ENCODE results near the gene WSCD1.

Gene WSCD1

DNA sequence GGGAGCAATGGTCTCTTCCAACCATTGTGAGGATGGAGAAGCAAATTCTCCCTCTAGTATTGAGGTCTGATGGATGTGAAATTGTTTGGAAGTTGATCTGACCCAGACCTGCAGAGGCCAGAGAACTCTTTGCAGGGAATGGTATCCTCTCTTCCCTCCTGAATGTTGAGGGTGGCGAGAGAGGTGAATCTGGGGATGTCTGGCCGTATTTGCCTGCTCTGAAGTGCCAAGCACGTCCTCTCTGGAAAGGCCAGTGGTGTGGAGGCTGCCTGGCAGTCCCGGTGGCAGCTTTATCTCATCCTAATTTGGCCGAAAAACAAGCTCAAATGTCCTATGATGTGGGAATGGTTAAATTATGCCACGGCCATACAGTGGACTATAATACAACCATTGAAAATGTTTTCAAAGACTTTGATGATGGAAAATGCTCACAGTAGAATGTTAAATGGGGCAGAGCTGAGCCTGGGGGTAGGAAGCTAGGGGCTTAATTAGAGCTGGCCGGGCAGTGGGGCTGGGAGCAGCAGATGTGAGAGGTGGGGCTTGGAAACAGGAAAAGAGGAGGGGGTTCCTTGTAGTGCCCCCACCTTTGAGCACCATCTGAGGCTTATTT is 30.8 kb downstream of the WSCD1 start:
- in situ Hi-C loops (cut with MboI; ENCODE audit: low pct_unique_long_range_greater_than_20kb, low sequenced_read_pairs), result no loop called here

GRCh38 chr17:6101706-6102105 is 31.5 kb downstream of the WSCD1 start:
- in situ Hi-C loops (cut with MboI; ENCODE audit: low pct_unique_long_range_greater_than_20kb, low sequenced_read_pairs), result no loop called here
- DNase-seq, result no peak

More for the DNA sequence above, 30.8 kb downstream of the WSCD1 start:
- DNase-seq, result no peak

DNA sequence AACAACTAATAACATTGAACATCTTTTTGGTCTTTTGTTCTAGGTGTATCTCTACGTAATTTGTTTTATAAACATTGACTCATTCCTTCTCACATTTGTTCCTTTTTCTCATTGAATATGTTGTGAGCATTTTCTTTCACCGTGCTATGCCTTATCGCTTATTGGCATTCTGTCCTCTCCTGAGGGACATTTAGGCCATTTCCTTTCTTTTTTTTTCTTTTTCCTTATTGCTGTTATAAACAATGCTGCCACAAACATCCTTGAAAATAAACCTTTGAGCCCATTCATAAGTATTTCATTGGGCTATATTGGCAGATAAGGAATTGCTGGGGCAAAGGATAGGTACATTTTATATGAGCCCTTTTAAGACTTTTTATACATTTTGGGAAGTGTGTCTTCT is 32.4 kb downstream of the WSCD1 start:
- in situ Hi-C loops (cut with MboI; ENCODE audit: low pct_unique_long_range_greater_than_20kb, low sequenced_read_pairs), result no loop called here
- DNase-seq, result no peak

- no peak for DNase-seq
- in situ Hi-C loops (cut with MboI; ENCODE audit: low pct_unique_long_range_greater_than_20kb, low sequenced_read_pairs), result no loop called here
Observed at GRCh38 chr17:6104956-6105648, 34.9 kb downstream of the WSCD1 start.

DNA sequence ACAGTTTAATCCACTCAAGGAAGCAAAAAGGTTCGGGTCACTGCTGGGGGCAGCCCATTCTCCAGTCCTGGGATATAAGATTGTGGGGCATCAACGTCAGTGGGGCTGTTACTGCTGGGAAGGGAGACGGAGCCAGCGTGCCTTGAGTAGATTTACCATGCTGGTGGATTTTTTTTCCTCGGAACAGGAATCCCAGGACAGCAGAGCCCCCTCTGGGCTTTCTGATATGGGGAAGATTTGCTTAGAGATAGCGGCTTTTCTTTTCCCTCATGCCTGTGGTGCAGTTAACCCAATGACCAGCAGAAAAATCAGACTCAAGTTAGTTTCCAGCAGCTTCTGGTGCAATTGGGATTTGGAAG is 35.4 kb downstream of the WSCD1 start:
- no peak for DNase-seq
- in situ Hi-C loops (cut with MboI; ENCODE audit: low pct_unique_long_range_greater_than_20kb, low sequenced_read_pairs), result no loop called here

GRCh38 chr17:6106212-6106611 is 36.0 kb downstream of the WSCD1 start:
- in situ Hi-C loops (cut with MboI; ENCODE audit: low pct_unique_long_range_greater_than_20kb, low sequenced_read_pairs), result no loop called here
- no peak for DNase-seq

DNA sequence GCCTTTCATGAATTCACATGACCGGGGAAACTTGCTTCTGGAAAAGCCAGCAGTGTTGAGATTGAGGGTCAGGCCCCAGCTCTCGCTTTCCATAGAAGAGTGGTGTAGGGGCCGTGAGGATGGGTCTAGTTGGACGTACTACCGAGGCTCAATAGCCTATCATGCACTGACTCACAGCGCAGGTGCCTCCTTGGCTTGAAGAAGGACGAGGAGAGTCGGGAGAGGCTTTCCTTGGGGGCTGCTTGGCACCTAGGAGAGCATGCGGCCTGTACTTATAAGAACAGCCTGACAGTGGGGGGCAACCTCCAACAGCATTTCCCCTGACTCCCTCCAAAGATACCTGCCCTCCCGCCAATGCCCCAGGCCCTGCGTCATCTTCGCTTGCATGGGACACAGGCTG is 37.6 kb downstream of the WSCD1 start:
- in situ Hi-C loops (cut with MboI; ENCODE audit: low pct_unique_long_range_greater_than_20kb, low sequenced_read_pairs), result no loop called here
- DNase-seq, result no peak

- DNase-seq, result no peak
- in situ Hi-C loops (cut with MboI; ENCODE audit: low pct_unique_long_range_greater_than_20kb, low sequenced_read_pairs), result no loop called here
Observed at GRCh38 chr17:6108382-6108781, 38.2 kb downstream of the WSCD1 start.

- DNase-seq, result no peak
- in situ Hi-C loops (cut with MboI; ENCODE audit: low pct_unique_long_range_greater_than_20kb, low sequenced_read_pairs), result no loop called here
Observed at GRCh38 chr17:6108987-6109386, 38.8 kb downstream of the WSCD1 start.

DNA sequence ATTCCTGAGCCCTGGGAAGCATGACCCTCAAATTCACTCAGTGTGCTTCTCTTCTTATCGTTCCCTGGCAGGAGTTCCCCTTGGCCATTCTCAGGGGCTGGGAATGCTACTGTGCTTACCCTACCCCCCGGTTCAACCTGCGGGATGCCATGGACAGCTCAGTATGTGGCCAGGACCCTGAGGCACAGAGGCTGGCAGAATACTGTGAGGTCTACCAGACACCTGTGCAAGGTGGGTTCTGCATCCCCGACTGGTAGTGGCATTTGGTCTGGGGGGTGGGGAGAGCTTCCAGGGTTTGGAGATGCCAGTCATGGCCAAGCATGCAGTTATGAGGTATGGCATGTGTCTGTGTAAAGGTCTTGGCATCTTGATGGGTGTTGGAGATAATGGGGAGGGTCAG is 39.4 kb downstream of the WSCD1 start:
- in situ Hi-C loops (cut with MboI; ENCODE audit: low pct_unique_long_range_greater_than_20kb, low sequenced_read_pairs), result no loop called here
- no peak for DNase-seq

DNA sequence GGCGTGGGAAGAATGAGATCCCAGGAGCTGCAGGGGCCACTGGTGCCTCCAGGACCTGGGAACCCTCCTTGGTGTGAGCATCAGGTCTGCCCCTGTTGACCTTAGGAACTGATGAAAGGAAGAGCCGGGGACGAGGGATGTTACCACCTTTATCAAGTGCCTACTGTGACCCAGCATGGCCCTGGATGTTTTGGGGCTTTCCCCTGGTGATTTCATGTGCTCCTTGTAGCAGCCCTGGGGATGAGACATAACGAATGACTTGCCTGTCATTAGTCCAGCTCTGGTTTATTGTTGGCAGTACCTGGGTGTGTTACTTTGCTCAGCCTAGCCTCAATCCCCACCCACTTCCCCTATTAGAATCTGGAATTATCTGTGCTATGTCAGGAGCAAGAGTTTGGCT is 39.9 kb downstream of the WSCD1 start:
- in situ Hi-C loops (cut with MboI; ENCODE audit: low pct_unique_long_range_greater_than_20kb, low sequenced_read_pairs), result no loop called here
- DNase-seq, result no peak

DNA sequence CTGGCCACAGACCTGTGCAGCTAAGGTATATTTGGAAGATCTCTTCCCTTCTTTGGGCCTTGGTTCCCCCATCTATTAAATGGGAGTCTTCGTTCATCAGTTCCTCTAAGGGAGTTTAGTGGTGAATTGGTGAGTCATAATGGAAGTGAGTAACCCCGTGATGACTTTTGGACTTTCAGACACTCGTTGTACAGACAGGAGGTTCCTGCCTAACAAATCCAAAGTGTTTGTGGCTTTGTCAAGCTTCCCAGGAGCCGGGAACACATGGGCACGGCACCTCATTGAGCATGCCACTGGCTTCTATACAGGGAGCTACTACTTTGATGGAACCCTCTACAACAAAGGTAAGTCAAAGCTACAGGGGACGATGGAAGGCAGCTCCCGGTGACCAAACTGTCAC is 40.4 kb downstream of the WSCD1 start:
- in situ Hi-C loops (cut with MboI; ENCODE audit: low pct_unique_long_range_greater_than_20kb, low sequenced_read_pairs), result no loop called here
- DNase-seq, result no peak

DNA sequence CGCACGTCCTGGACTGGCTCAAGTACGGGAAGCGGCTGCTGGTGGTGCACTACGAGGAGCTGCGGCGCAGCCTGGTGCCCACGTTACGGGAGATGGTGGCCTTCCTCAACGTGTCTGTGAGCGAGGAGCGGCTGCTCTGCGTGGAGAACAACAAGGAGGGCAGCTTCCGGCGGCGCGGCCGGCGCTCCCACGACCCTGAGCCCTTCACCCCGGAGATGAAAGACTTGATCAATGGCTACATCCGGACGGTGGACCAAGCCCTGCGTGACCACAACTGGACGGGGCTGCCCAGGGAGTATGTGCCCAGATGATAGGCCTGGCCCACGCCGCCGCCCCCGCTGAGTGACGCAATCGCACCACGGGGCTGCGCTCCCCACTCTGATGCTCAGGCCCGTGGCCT is 50.2 kb downstream of the WSCD1 start:
- in situ Hi-C loops (cut with MboI; ENCODE audit: low pct_unique_long_range_greater_than_20kb, low sequenced_read_pairs), result no loop called here

DNA sequence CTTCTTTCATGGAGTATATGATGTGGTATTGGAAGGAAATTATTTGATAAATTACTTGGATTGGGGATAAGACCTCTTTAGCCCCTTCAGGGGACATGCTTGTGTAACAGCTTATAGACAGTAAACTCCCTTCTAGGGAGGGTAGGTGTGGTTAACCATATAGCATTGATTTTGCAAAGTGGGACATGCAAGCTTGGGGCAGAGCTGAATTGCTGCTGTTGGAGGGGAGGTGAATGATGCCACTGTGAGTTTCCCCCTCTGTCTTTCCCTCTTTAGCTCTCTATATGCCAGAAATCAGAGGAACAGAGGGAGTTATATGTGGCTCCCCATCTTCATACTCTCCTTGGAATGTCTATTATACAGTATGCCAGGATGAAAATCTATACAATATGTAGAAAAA is 54.7 kb downstream of the WSCD1 start:
- DNase-seq, result no peak
- in situ Hi-C loops (cut with MboI; ENCODE audit: low pct_unique_long_range_greater_than_20kb, low sequenced_read_pairs), result no loop called here

More for the DNA sequence above, 50.2 kb downstream of the WSCD1 start:
- no peak for DNase-seq

GRCh38 chr17:6126768-6127167 is 56.6 kb downstream of the WSCD1 start:
- in situ Hi-C loops (cut with MboI; ENCODE audit: low pct_unique_long_range_greater_than_20kb, low sequenced_read_pairs), result no loop called here
- no peak for DNase-seq

GRCh38 chr17:6134721-6135120 is 64.5 kb downstream of the WSCD1 start:
- in situ Hi-C loops (cut with MboI; ENCODE audit: low pct_unique_long_range_greater_than_20kb, low sequenced_read_pairs), result no loop called here
- no peak for DNase-seq

DNA sequence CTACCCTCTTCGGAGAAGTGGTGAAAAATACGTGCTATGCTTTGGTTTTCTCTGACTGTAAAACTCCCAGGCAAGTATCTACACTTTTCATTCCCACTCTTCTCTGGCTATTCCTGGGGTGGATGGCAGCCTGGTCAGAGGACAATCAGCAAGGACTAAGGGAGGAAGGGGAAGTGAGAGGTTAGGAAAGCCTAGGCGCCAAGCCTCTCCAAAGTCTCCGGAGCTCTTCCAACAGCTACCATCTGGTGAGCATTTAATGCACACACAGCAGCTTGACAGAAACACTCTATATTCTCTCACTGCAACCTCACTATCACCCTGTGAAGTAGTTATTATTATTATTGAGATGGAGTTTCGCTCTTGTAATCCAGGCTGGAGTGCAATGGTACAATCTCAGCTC is 65.1 kb downstream of the WSCD1 start:
- in situ Hi-C loops (cut with MboI; ENCODE audit: low pct_unique_long_range_greater_than_20kb, low sequenced_read_pairs), result no loop called here
- no peak for DNase-seq

- in situ Hi-C loops (cut with MboI; ENCODE audit: low pct_unique_long_range_greater_than_20kb, low sequenced_read_pairs), result no loop called here
- DNase-seq, result no peak
Observed at GRCh38 chr17:6135996-6136395, 65.8 kb downstream of the WSCD1 start.

GRCh38 chr17:6137716-6138502 is 67.7 kb downstream of the WSCD1 start:
- DNase-seq, result no peak
- in situ Hi-C loops (cut with MboI; ENCODE audit: low pct_unique_long_range_greater_than_20kb, low sequenced_read_pairs), result no loop called here

DNA sequence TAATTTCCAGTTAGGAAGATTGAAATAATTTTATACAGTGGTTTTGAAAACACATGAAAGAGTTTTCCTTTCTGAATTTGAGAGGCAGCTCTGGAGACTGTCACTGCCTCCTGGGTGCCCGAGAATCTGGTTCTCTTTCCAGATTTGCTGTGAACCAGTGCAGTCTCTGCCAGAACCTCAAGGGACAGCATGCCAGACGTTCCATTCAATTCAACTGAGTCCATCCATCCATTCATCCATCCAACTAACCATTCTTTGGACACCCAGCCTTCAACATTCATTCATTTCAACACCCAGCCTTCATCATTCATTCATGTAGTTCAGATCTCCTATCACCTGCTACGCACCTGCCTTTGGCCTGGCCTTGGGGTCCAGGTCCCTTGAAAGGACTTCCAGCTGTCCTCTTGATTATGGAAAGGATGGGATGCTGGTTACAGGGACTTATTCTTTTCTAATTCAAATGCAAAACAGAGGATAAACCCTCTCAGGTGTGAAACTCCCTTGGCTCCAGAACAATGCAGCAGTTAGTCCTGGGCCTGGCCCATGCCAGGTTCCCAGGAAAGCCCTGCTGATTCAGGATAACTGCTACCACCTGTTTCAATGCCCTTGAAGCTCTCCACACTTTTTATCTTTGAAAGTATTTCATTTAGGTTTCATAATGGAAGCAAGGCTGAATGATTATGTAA is 68.7 kb downstream of the WSCD1 start:
- no peak for DNase-seq
- in situ Hi-C loops (cut with MboI; ENCODE audit: low pct_unique_long_range_greater_than_20kb, low sequenced_read_pairs), result no loop called here
